AG04449 (cell line): ENCODE data around the gene SAMD14.

ENCODE experiments used
- CTCF ChIA-PET: fragments of 350-600 bp; formaldehyde crosslinking; extraction: SDS; loops from one replicate; lab custom pipeline; 2021; ENCODE audit warnings: antibody characterized with exemption; lab: Yijun Ruan, JAX
- POLR2A ChIA-PET: fragments of 400-600, 350-600 bp; formaldehyde crosslinking; extraction: SDS; loops from one replicate; lab custom pipeline; 2020; ENCODE audit warnings: antibody characterized with exemption, inconsistent platforms; lab: Yijun Ruan, JAX
- DNase-seq: peaks from one replicate; pipeline ENCODE4 v3.0.0-alpha.2; 2010; ENCODE audit warnings: low read depth, low spot score
- H3K4me3 ChIP-seq: 2 replicates; pipeline ENCODE4 v1.5.1; 2011; ENCODE audit warnings: low read depth, mild to moderate bottlenecking, control low read depth, low read length
- CTCF ChIP-seq: IDR thresholded peaks from one replicate; pipeline ENCODE4 v1.5.1; 2011; ENCODE audit warnings: mild to moderate bottlenecking, moderate library complexity, low read length, control low read depth, inconsistent platforms; ENCODE audit not compliant: insufficient read depth; ENCODE audit errors: missing control alignments

Gene SAMD14

DNA sequence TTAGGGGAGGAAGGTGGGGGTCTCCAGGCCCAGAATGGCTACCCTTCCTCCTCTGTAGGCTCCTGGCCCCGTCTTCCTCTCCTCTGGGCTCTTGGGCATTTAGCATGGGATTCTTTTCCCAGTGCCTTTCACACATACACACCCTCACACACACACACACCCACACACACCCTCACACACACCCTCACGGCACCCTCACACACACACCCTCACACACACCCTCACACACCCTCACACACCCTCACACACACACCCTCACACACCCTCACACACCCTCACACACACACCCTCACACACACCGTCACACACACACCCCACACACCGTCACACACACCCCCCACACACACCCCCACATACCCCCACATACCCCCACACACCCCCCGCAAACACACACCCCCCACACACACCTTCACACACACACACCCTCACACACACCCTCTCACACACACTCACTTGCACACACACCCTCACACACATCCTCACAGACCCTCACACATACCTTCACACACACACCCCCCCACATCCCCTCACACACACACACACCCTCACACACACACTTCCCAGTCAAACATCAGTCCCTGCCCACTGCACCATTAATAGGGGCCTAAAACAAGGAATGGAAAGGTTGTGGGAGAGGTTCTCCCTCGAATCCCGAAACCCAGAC lies 36.7 kb upstream of the SAMD14 start:
- no peak for TF ChIP-seq CTCF
- H3K4me3 ChIP-seq: no peak overlapping the region
- no peak for DNase-seq
- ChIA-PET CTCF (interaction anchor here (0.6 to 15.2 kb wide), 12 partner anchors 9 to 128 kb away, joined by 3 to 455 read pairs (median 4); partner anchors contain the start of genes PDK2 and TMEM92), POLR2A (interaction anchor here (0.6 to 1.6 kb wide), 3 partner anchors 10 to 132 kb away, joined by 3 to 5 read pairs (median 3); partner anchors contain the start of gene COL1A1)

GRCh38 chr17:50165867-50166517 lies 36.0 kb upstream of the SAMD14 start, which contains the start of gene SGCA:
Gene SGCA (plus strand): TSS chr17:50166005. CDS start chr17:50166041, 36 bp downstream.
- TF ChIP-seq CTCF: no peak
- no peak for DNase-seq
- H3K4me3 ChIP-seq: no peak within 1 kb of the TSS
- POLR2A ChIA-PET: interaction anchor here (0.6 to 1.6 kb wide), 3 partner anchors 11 to 133 kb away, joined by 3 to 5 read pairs (median 3); partner anchors contain the start of gene COL1A1
- CTCF ChIA-PET: interaction anchor here (0.6 to 15.2 kb wide), 14 partner anchors 9 to 202 kb away, joined by 3 to 455 read pairs (median 4); partner anchors contain the start of genes PDK2 and TMEM92

- ChIA-PET POLR2A (interaction anchor here (1.6 kb wide), 1 partner anchor 11 kb away, joined by 5 read pairs; no protein-coding TSS in a partner anchor), CTCF (interaction anchor here (0.8 to 15.2 kb wide), 12 partner anchors 8 to 203 kb away, joined by 3 to 455 read pairs (median 4); partner anchors contain the start of genes PDK2 and TMEM92)
- no peak overlapping the region for H3K4me3 ChIP-seq
- no peak for DNase-seq
- no peak for TF ChIP-seq CTCF
These were observed 35.5 kb upstream of the SAMD14 start for GRCh38 chr17:50165466-50165865.

- H3K4me3 ChIP-seq: no peak overlapping the region
- ChIA-PET CTCF (interaction anchor here (0.6 to 15.2 kb wide), 10 partner anchors 9 to 203 kb away, joined by 3 to 455 read pairs (median 6); partner anchors contain the start of genes PDK2 and TMEM92), POLR2A (interaction anchor here (1.6 kb wide), 1 partner anchor 12 kb away, joined by 5 read pairs; no protein-coding TSS in a partner anchor)
- TF ChIP-seq CTCF: no peak
- DNase-seq: no peak
These were observed 35.1 kb upstream of the SAMD14 start for GRCh38 chr17:50165066-50165465.

GRCh38 chr17:50164697-50164988 lies 34.7 kb upstream of the SAMD14 start:
- no peak for TF ChIP-seq CTCF
- H3K4me3 ChIP-seq: no peak overlapping the region
- POLR2A ChIA-PET: no interaction called here
- CTCF ChIA-PET: interaction anchor here (0.6 to 15.2 kb wide), 9 partner anchors 11 to 204 kb away, joined by 3 to 455 read pairs (median 9); partner anchors contain the start of genes PDK2 and TMEM92
- DNase-seq: no peak
